ENCODE data around the gene PRXL2C. TPM values are rescaled to one million over a fixed set of nuclear protein-coding genes. Genes with fewer than 3 reads are reported as not detected.
"Not testable (repeated sequence)": the region's sequence is repeated elsewhere in the genome, so short reads cannot be mapped to it uniquely, and the experiment has no call there.

Gene PRXL2C
- total RNA-seq, 1 donor from 2014 or later: 20.9 TPM

DNA sequence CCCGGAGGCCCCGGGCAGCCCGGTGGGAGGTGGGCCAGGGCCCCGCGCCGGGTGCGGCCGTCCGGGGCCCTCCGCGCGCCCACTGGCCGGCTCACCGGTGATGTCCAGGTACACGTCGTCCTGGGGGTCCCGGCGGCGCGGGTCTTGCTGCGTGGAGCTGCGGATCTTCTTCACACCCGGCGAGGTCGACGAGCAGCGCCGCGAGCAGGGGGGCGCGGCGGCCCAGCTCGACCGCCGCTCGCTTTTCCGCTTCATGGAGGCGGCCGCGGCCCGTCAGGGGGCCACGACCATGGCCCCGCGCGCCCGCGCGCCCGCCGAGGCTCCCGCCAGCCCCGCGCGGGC, 36.0 kb downstream of the PRXL2C start:
- H3K4me1 Mint-ChIP-seq (ENCODE audit: low read depth): peaks cover 26% of the 10 kb centered on the region
- H3K4me3 Mint-ChIP-seq (ENCODE audit: unreplicated experiment): peak overlapping the region; percentile 38
- H3K36me3 Mint-ChIP-seq (ENCODE audit: low read depth): no peaks in the 10 kb centered on the region
- no peaks in the 10 kb centered on the region for H3K27me3 Mint-ChIP-seq (ENCODE audit: low read depth)
- DNase-seq (ENCODE audit: low spot score): no peak
- H3K9me3 Mint-ChIP-seq (ENCODE audit: low read depth): no peaks in the 10 kb centered on the region
- TF ChIP-seq, protein P1, sequence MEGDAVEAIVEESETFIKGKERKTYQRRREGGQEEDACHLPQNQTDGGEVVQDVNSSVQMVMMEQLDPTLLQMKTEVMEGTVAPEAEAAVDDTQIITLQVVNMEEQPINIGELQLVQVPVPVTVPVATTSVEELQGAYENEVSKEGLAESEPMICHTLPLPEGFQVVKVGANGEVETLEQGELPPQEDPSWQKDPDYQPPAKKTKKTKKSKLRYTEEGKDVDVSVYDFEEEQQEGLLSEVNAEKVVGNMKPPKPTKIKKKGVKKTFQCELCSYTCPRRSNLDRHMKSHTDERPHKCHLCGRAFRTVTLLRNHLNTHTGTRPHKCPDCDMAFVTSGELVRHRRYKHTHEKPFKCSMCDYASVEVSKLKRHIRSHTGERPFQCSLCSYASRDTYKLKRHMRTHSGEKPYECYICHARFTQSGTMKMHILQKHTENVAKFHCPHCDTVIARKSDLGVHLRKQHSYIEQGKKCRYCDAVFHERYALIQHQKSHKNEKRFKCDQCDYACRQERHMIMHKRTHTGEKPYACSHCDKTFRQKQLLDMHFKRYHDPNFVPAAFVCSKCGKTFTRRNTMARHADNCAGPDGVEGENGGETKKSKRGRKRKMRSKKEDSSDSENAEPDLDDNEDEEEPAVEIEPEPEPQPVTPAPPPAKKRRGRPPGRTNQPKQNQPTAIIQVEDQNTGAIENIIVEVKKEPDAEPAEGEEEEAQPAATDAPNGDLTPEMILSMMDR (IDR thresholded peaks at IDR 0.05): no peak
- H3K27ac Mint-ChIP-seq (ENCODE audit: unreplicated experiment): no peak overlapping the region

DNA sequence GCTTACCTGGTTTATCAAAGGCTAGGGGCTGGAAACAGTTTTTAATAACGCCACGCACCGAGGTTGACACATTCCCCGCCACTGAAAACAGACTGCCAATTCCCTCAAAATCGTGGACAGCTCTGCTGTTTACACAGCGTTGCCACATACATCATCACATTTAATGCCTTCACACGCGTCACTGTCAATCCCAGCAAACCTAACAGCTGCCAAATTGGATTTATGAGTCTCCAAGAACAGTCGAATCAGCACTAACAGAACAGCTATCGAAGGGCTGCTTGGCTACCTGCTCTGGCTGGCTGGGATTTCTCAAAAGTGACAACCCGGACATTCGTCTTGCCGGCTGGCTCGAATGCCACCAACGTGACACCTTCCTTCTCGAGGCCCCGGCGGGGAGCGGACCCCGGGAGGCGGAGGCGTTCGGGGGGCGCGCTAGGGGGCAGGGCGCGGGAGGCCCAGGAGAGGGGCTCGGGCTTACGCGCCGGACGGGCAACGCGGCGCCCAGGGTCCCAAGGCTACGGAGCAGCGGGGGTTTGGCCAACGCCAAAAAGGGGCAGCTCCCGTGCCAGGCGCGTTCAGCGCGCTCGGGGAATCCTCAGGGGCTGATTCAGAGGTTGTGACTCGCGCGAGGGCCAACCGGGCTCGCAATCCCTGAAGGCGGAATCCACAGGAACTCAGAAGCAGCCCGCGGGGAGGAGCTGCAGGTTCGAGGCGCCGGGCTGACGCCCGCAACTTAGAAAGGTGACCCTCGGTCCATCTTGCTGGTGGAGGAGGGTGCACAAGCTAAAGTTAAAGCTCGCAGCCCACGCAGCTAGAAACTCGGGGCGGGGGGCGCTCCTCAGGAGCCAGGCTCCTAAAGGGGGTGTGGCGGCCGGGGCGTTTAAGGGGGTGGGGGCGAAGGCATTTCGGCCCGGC, 36.7 kb downstream of the PRXL2C start:
- TF ChIP-seq, protein P1 (IDR thresholded peaks at IDR 0.05): peak; percentile 13
- no peak for DNase-seq (ENCODE audit: low spot score)
- Mint-ChIP-seq H3K4me3 (ENCODE audit: unreplicated experiment) (peak overlapping the region; percentile 76), H3K27me3 (ENCODE audit: low read depth) (no peaks in the 10 kb centered on the region), H3K27ac (ENCODE audit: unreplicated experiment) (peak overlapping the region; percentile 75), H3K4me1 (ENCODE audit: low read depth) (peaks cover 27% of the 10 kb centered on the region), H3K36me3 (ENCODE audit: low read depth) (no peaks in the 10 kb centered on the region), H3K9me3 (ENCODE audit: low read depth) (no peaks in the 10 kb centered on the region)

DNA sequence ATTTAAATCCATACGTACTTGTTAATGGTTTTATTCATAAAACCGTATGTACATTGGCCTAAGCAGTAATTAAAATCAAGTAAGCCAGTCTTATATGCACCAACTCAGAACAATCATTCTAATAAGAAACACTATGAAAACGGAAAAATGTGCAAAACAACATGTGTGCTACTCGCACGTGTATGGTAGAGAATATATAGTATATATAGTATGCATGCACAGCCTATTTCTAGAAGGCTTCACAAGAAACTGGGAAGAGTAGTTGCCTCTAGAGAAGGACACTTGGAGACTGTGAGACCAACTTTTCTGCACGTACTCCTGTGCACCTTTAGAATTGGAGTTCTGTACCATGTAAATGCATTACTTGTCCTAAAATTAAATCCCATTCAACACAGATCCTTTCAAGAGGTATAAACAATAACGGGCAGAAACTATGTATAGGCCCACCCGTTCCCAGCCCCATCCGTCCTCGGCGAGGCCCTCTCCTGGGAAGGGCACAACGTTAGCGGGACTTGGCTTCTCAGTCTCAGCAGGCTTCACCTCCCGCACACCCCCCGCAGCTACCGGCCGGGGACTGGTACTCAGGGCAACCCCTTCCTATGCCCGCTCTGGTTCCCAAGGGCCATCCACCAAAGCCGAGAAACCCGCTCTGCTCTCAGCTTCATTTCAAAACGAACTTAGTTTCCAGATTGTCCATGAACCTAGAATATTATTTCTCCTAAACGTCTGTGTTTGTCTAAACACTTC, 37.5 kb downstream of the PRXL2C start:
- H3K4me3 Mint-ChIP-seq (ENCODE audit: unreplicated experiment): peak overlapping the region; percentile 76
- TF ChIP-seq, protein P1 (IDR thresholded peaks at IDR 0.05): no peak
- no peaks in the 10 kb centered on the region for H3K9me3 Mint-ChIP-seq (ENCODE audit: low read depth)
- DNase-seq (ENCODE audit: low spot score): no peak
- peak overlapping the region; percentile 75 for H3K27ac Mint-ChIP-seq (ENCODE audit: unreplicated experiment)
- no peaks in the 10 kb centered on the region for H3K27me3 Mint-ChIP-seq (ENCODE audit: low read depth)
- peaks cover 35% of the 10 kb centered on the region for H3K4me1 Mint-ChIP-seq (ENCODE audit: low read depth)
- no peaks in the 10 kb centered on the region for H3K36me3 Mint-ChIP-seq (ENCODE audit: low read depth)

GRCh38 chr9:96616817-96617438, 38.2 kb downstream of the PRXL2C start:
- no peak overlapping the region for H3K4me3 Mint-ChIP-seq (ENCODE audit: unreplicated experiment)
- H3K27ac Mint-ChIP-seq (ENCODE audit: unreplicated experiment): no peak overlapping the region
- H3K4me1 Mint-ChIP-seq (ENCODE audit: low read depth): peaks cover 42% of the 10 kb centered on the region
- TF ChIP-seq, protein P1 (IDR thresholded peaks at IDR 0.05): no peak
- H3K27me3 Mint-ChIP-seq (ENCODE audit: low read depth): no peaks in the 10 kb centered on the region
- H3K9me3 Mint-ChIP-seq (ENCODE audit: low read depth): no peaks in the 10 kb centered on the region
- no peak for DNase-seq (ENCODE audit: low spot score)
- H3K36me3 Mint-ChIP-seq (ENCODE audit: low read depth): no peaks in the 10 kb centered on the region

- no peaks in the 10 kb centered on the region for H3K36me3 Mint-ChIP-seq (ENCODE audit: low read depth)
- H3K27me3 Mint-ChIP-seq (ENCODE audit: low read depth): no peaks in the 10 kb centered on the region
- no peak overlapping the region for H3K4me3 Mint-ChIP-seq (ENCODE audit: unreplicated experiment)
- TF ChIP-seq, protein P1 (IDR thresholded peaks at IDR 0.05): no peak
- DNase-seq (ENCODE audit: low spot score): no peak
- peaks cover 52% of the 10 kb centered on the region for H3K4me1 Mint-ChIP-seq (ENCODE audit: low read depth)
- H3K9me3 Mint-ChIP-seq (ENCODE audit: low read depth): no peaks in the 10 kb centered on the region
- H3K27ac Mint-ChIP-seq (ENCODE audit: unreplicated experiment): no peak overlapping the region
Measured at GRCh38 chr9:96615411-96615810, 39.7 kb downstream of the PRXL2C start.

DNA sequence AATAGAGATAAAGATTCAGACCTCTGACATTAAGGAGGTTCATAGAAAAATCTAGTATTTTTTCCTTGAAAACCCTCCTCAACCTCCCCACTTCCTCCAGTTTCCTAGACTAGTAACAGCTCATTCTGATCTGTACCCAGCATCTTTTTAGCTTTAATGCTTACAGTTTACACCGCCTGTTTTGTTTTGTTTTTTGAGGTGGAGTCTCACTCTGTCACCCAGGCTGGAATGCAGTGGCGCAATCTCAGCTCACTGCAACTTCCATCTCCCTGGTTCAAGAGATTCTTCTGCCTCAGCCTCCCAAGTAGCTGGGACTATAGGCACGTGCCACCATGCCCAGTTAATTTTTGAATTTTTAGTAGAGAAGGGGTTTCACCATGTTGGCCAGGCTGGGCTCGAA, 40.5 kb downstream of the PRXL2C start:
- not testable (repeated sequence) for H3K9me3 Mint-ChIP-seq (ENCODE audit: low read depth); DNase-seq (ENCODE audit: low spot score); H3K36me3 Mint-ChIP-seq (ENCODE audit: low read depth); H3K4me3 Mint-ChIP-seq (ENCODE audit: unreplicated experiment); H3K27me3 Mint-ChIP-seq (ENCODE audit: low read depth)
- peak overlapping the region; percentile 33 for H3K27ac Mint-ChIP-seq (ENCODE audit: unreplicated experiment)
- peaks cover 46% of the 10 kb centered on the region for H3K4me1 Mint-ChIP-seq (ENCODE audit: low read depth)
